Ishikawa (cell line): ENCODE measurements around the gene VPS4B.
A peak's percentile ranks its signal among the peaks of the same experiment; 100 is the strongest.

Source experiments
- EP300 ChIP-seq: IDR thresholded peaks from 2 replicates; pipeline ENCODE4 v1.6.1; 2012; ENCODE audit warnings: borderline replicate concordance
- FOXM1 ChIP-seq: IDR thresholded peaks from 2 replicates; pipeline ENCODE4 v1.6.1; 2012; ENCODE audit warnings: low read depth, borderline replicate concordance
- RAD21 ChIP-seq: IDR thresholded peaks from 2 replicates; pipeline ENCODE4 v1.6.1; 2012; ENCODE audit warnings: low read depth

GRCh38 chr18:63339920-63340484, 82.3 kb downstream of the VPS4B start:
- TF ChIP-seq FOXM1 = no peak
- TF ChIP-seq EP300 = no peak
- peak; percentile 44 for TF ChIP-seq RAD21
